Central memory CD4-positive, alpha-beta T cell (primary cell): ENCODE data around the gene ELF2.
"Not testable (repeated sequence)": the region's sequence is repeated elsewhere in the genome, so short reads cannot be mapped to it uniquely, and the experiment has no call there.

Source experiments
- DNase-seq: peaks from one replicate; pipeline ENCODE4 v3.0.0; 2022

Gene ELF2

DNA sequence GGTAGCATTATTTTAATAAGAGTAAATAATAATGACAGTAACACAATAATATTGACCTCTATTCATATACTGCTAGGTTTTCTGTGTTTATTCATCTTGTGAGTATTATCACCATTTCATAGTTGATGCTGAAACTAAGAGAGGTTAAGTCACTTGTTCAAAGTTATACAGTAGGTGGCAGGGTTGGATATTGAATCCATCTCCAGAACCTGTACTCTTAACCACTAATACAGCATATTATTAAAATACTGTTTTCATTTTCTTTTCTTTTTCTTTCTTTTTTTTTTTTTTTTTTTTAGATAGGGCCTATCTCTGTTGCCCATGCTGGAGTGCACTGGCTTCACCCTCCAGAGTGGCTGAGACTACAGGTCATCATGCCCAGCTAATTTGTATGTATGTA lies 7.1 kb upstream of the ELF2 start:
- no peak for DNase-seq

DNA sequence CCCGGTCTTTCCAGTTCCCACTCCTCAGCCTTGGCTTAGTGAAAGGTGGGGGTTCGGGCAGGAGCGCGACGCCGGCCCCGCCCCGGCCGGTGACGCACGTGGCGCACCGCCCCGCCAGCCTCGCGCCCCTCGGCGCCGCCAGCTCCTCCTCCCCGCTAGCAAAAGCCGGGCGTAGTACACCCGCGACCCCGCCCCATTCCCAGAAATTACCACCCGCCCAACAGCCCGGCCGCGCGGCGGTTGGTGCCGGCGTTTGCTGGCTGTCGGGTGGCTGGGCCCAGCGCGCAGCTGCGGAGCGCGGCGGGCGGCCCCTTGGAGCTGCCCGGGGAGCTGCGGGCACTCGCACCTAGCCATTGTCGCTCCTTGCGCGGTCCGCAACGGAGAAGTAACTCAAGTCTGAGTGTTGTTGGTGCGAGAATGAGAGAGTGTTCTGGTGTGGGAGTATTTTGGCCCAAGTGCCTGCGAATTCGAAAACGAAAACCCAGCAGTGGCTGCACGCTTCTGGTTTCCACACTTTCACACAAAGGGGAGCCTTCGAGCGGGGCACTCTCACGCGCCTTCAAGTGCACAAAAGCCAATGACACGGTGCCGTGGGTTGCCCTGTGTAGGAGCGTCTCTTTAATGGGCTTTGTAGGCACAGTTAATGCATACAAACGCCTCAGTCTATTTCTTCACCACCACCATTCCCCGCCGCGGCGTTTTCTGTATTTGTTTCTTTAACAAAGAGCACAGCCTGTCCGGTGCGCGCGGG lies 1.0 kb upstream of the ELF2 start:
- peak; percentile 93 for DNase-seq

DNA sequence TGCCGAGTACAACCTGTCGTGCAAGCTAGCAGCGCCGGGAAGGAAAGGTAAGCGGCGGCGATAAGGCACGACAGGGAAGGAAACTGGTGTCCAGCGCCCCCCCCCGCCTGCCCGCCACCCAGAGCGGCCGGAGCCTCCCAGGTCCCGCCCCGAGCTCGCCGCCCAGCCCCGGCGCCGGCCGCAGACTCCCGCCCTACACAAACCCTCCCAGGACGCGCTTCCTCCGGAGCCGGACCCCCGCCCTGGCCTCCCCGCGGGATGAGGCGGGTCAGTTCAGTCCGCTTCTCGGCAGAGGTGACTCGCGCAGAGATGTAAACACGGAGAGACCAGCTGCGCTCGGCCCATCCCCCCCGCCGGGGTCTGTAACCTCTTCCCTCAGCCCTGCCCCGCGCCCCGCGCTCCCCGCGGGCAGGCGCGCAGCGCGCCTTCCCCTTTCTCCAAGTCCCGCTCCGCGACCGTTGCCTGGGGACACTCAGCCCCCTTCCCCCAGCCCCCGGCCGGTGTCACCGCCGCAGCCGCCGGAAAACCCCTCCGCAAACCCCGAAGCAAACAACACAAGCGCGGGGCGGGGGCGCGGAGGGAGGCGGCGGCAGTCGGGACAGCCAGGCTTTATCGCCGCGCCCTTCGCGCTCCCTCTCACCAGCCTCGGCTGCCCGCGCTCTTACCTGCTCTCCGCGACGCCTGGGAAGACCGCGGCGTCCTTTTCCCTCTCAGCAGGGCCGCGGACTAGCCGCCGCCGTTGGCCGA lies 543 bp downstream of the ELF2 start:
- peak; percentile 71 for DNase-seq

DNA sequence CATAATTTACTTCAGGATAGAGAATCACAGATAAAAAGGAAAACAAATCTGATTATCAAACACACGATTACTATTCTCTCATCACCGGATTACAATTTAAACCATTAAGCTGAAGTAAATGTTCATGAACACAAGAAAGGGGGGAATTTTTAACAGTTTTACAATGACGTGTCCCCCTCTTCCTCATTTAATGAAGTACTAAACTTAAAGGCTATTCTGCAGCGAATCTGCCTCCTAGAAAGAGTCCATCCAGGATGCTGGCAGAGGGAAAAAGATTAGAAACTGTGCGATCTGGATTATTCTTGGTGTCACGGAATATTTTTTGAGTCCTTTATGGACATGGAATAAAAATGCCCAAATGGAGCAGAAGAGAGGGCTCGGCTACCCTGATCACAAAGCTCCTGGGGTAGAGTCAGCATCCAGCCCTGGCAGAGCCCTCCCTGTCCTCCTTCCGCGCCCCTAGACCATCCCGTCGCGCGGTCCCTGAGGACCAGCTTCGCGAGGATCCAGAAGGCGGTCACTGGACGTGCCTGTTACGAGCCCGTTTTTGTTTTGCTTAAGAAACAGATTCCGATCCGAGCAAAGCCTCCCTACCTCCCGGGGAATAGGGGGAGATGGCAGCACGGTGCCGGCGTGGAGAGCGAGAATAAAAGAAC lies 1.2 kb downstream of the ELF2 start:
- peak; percentile 12 for DNase-seq

DNA sequence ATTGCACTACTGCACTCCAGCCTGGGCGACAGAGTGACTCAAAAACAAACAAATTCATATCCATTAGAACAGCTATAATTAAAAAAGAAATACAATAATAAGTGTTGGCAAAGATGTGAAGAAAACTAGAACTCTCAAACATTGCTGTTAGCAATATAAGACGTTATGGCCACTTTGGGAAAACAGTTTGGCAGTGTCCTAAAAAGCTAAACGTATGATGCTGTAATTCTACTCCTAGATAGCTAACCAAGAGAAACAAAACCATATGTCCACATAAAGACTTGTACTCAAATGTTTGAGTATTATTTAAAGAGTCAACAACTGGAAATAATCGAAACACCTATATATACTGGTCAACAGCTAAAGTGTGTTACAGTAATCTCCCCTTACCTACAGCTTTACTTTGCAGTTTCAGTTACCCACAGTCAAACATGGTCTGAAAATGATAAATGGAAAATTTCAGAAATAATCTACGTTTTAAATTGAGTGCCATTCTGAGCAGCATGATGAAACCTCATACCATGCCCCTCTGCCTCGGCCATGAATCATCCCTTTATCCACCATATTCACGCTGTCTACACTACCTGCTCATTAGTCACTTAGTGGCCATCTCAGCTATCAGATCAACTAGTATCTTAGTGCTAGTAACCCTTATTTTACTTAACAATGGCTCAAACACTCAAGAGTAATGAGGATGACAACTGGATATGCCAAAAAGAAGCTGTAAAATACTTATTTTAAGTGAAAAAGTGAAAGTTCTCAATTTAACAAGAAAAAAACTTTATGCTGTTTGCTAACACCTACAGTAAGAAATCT lies 4.9 kb downstream of the ELF2 start:
- DNase-seq: no peak

DNA sequence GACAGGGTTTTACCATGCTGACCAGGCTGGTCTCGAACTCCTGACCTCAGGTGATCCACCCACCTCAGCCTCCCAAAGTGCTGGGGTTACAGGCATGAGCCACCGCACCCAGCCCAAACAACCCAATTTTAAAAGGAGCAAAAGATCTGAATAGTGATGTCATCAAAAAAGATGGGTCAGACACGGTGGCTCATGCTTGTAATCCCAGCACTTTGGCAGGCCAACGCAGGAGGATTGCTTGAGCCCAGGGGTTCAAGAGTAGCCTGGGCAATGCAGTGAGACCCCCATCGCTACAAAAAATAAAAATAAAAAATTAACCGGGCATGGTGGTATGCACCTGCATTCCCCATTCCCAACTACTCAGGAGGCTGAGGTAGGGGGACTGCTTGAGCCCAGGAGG lies 6.1 kb downstream of the ELF2 start:
- DNase-seq: no peak

DNA sequence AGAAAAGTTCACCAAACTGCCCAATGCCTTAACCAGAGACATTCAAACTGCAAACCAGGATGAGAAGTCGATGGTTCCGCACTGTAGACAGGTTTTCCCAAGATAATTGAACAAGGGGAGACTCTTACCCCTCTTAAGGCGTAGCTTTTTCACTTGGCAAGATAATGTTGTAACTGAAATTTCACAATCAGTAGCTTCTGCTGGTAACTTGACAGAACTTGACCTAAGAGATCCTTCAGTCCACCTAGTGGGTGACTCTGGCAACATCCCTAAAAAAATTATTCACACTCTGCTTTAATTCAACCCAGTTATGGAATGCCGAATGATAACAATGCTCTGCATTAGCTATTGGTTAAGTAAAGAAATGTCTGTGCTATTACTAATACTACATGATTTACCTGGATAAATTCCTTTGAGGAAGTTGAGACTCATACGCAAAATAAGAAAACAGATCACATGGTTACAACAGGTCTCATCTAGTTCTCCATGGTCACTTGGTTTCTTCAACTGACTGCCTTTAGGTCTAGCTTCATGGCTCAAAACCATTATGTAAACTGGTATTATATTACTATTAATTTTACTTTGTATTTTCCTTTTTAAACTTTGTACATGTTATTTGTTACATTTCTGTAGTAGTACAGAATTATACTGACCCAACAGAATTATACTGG lies 9.1 kb downstream of the ELF2 start:
- no peak for DNase-seq

DNA sequence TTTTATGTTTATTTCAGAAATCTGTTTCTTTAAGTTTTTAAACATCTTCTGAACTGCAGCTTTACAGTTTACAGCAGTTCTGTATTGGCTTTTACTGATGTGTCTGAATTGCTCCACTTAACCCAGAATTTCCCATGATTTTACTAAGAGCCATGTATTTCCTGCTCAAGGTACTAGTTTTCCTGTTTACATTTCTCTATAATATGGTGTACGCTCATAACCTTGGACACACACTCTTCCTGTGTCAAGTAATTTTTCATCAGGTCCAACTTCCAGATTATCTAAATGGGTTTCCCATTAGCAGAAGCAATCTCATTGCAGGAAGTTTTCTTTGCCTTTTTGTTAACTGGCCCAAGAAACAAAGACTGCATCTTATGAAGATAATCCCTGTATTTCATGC lies 12.3 kb downstream of the ELF2 start:
- DNase-seq: no peak

DNA sequence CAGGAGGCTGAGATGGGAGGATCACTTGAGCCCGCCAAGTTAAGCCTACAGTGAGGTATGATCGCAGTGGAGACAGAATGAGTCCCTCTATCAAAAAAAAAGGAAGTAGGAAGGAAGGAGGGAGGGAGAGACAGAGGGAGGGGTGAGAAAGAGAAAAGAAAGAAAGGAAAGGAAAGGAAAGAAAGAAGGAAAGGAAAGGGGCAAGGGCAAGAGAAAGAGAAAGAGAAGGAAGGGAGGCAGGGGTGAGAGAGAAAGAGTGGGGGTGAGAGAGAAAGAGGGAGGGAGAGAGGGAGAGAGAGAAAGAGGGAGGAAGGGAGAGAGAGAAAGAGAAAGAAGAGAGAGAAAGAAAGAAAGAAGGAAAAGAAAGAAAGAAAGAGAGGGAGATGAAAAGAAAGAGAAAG lies 13.2 kb downstream of the ELF2 start:
- no peak for DNase-seq

DNA sequence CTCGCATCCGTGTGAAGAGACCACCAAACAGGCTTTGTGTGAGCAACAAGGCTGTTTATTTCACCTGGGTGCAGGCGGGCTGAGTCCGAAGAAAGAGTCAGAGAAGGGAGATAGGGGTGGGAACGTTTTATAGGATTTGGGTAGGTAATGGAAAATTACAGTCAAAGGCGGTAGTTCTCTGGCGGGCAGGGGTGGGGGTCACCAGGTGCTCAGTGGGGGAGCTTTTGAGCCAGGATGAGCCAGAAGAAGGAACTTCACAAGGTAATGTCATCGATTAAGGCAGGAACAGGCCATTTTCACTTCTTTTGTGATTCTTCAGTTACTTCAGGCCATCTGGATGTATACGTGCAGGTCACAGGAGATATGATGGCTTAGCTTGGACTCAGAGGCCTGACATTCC lies 19.0 kb downstream of the ELF2 start:
- not testable (repeated sequence) for DNase-seq

DNA sequence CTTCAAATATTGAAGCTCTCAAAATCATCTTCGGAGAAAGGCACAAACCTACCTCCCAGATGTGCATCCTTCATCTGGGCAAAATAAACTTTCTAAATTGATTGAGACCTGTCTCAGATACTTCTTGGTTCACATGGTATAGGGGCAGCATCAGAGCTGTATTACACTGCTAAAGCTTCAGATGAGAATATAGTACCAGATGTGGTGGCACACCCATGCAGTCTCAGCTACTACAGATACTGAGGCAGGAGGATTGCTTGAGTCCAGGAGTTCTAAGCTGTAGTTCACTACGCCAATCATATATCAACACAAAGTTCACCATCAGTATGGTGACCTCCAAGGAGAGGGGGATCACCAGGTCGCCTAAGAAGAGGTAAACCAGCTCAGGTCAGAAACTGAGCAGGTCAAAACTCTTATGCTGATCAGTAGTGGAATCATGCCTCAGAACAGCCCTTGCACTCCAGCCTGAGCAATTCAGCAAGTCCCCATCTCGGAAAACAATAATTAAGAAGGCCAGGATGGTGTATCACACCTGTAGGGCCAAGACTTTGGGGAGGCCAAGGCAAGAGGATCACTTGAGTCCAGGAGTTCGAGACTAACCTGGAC lies 22.0 kb downstream of the ELF2 start:
- no peak for DNase-seq

DNA sequence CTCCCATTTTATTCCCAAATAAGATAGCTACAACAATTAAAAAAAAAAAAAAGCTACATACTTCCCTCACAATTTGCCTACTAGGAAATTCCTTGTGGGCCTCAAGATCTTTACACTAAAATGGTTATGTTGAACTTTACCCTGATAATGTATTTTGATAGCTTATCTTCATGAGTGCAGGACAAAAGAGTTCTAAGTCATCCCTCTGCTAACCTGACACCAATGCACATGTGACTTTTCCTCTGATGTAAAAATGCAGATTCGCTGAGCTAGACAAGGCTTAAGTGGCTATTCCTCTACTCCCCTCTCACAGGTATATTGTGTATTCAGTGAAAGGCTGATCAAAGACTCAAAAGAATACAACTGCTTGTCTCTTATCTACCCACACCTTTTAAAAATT lies 22.5 kb downstream of the ELF2 start:
- DNase-seq: no peak

DNA sequence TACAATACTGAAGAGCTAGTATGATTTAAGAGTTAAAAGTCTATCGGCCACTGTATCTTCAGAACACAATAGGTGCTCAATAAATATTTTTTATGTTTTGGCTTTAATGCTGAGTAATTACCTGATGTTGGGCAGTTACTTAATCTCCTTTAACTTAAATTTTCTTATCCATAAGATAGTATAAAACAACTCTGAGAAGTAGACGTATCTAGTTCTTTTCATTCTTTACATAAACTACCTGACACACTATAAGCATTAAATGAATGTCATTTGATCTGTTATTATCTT lies 22.9 kb downstream of the ELF2 start:
- DNase-seq: no peak

DNA sequence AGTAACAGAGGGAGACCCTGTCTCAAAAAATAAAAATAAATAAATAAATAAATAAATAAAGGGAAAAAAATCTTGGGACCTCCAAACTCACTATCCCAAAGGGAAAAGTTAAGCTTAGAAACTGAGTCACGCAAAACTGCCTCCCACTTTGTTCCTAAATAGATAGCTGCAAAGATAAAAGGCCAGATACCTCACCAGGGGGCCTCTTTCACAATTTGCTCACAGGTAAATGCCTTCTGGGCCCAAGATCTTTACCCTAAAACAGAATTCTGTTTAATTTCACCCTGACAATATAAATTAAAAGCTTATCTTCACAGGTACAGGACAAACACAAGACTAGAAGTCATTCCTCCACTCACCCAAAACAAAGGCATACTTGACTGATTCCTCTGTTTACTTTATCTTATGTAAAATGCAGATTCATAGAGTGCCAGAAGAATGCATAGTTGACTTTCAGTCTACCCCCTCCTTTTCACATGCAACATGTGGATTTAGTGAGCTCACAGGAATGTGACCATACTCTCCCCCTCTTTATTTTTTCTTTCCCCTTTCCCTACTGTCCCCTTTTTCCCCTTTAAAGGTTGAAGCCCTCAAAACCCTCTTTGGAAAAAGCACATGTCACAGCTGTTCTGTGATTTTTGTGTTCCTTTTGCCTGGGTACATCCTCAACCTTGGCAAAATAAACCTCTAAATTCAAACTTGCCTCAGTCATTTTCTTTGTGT lies 23.4 kb downstream of the ELF2 start:
- DNase-seq: no peak

DNA sequence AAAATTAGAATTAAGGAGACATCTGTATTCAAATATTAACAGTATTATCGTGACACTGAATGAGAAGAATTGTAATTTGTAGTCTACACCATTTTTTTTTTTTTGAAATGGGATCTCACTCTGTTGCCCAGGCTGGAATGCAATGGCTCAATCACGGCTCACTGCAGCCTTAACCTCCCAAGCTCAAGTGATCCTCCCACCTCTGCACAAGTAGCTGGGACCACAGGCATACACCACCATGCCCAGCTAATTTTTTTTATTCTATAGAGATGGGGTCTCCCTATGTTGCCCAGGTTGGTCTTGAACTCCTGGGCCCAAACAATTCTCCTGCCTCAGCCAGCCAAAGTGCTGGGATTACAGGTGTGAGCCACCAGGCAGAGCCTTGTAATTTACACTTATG lies 24.8 kb downstream of the ELF2 start:
- no peak for DNase-seq

DNA sequence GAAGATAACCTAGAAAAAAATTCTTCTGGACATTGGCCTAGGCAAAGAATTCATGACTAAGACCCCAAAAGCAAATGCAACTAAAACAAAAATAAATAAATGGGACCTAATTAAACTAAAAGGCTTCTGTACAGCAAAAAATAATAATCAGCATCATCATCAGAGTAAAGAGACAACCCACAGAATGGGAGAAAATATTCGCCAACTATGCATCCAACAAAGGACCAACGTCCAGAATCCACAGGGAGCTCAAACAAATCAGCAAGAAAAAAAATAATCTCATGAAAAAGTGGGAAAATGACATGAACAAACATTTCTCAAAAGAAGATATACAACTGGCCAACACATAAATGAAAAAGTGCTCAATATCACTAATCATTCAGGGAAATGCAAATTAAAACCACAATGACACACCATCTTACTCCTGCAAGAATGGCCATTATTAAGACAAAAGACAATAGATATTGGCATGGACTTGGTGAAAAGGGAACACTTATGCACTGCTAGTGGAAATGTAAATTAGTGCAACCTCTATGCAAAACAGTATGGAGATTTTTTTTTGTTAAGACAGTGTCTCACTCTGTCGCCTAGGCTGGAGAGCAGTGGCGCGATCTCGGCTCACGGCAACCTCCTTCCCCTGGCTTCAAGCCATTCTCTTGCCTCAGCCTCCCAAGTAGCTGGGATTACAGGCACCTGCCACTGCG lies 29.9 kb downstream of the ELF2 start:
- DNase-seq: no peak

DNA sequence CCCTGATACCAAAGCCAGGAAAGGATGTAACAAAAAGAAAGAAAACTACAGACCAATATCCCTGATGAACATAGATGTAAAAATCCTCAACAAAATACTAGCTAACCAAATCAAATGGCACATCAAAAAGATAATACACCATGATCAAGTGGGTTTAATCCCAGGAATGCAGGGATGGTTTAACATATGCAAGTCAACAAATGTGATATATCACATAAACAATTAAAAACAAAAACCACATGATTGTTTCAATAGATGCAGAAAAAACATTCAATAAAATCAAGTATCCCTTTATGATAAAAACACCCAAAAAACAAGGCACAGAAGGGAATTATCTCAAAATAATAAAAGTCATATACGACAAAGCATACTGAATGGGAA lies 31.5 kb downstream of the ELF2 start:
- DNase-seq: no peak

DNA sequence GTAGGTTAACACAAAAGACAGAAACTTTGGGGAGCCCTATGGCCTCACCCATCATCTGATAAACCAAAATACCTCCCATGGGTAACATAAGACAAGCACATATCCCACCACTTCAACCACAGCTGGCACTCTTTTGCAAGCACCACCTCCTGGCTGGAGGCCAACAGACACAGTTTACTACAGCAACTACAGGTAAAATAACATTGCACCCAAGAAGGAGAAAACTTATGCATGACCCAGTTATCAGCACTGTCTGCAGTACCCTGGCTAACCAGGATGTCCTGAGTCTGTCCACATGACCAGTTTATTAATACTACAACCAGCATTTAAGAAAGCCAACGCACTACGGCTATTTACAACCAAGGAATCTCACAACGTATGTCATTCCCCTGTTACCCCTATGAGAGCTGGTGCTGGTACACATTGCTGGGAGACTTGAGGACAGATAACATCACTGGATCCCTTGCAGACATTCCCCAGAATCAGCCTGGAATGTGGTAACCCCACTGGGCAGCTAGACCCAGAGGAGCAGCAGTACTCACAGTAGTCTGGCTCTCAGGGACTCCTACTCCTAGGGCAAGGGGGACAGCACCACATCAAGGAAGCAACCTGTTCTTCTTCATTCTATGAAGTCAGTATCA lies 32.0 kb downstream of the ELF2 start:
- DNase-seq: no peak

DNA sequence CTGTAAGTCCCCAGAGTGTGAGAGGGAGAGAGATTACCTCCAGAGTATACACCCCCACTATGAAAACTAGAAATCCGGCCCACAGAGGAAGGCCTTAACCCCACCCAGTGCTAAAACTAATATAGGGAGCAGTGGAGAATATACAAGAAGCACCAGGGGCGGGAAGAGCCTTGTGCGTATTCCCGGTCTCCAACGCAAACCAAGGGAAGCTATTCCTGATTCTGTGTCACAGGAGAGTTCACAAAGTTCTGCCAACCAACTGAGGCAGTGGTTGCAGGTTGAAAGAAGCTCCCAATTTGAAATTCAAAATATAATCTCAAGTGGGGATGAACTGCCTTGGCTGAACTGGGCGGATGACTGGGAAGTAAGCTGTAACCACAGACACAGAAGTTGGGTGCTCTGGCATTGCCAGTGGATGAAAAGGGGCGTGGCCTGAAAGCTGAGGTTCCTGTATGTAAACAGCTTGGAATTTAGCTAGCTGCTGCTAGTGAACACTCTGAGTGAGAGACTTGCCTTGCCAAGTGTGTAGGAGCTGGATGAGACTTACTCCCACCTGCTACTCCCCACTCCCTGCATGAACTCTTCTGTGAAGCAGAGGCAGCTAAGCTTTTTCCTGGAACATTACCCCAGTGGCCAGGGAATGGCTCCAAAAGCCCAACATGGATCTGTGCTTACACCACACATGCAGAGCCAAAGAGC lies 32.7 kb downstream of the ELF2 start:
- no peak for DNase-seq

DNA sequence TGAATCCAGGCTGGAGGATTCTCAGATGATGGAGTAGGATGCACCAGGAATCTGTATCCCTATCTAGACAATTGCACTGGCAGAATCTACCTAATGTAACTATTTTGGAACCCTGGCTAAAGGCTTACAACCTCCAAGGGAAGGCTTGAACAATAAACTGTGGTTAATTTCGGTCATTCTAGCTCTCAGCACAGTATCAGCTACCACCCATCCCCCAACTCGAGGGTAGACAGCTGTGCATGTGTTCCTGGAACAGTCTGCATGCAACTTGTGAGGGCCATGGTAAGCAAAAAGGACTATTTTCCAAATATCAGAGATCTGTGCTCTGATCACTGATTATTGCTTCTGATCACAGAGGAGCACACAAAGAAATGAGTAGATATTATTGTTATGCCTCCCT lies 34.0 kb downstream of the ELF2 start:
- no peak for DNase-seq
